MCF 10A (cell line): ENCODE data around the gene TMEM30A. TPM values are rescaled to one million over a fixed set of nuclear protein-coding genes. Genes with fewer than 3 reads are reported as not detected.

ENCODE experiments used
- BruUV-seq: library from RNA; stranded (reverse); fragments of 400-500 nt; replicated peaks from 2 replicates; lab custom pipeline; 2021; lab: Mats Ljungman, UMichigan
- CTCF ChIA-PET: fragments of 300-600 bp; sonication (Branson Sonifier 250); formaldehyde crosslinking; extraction: SDS; loops from one replicate; lab custom pipeline; 2021; ENCODE audit warnings: antibody characterized with exemption, inconsistent platforms; lab: Yijun Ruan, JAX
- POLR2A ChIA-PET: fragments of 300-600, 350-650 bp; sonication (Branson Sonifier 250); formaldehyde crosslinking; extraction: SDS; loops from one replicate; lab custom pipeline; 2020; ENCODE audit warnings: antibody characterized with exemption, inconsistent platforms; lab: Yijun Ruan, JAX
- DNase-seq: peaks from one replicate; pipeline ENCODE4 v3.0.0-alpha.2; 2018; ENCODE audit not compliant: unreplicated experiment
- H3K27ac Mint-ChIP-seq: one replicate; pipeline ENCODE4 v1.8.0; 2022; ENCODE audit warnings: mild to moderate bottlenecking, low read depth, mixed read lengths; ENCODE audit not compliant: unreplicated experiment
- H3K27me3 Mint-ChIP-seq: one replicate; pipeline ENCODE4 v1.8.0; 2022; ENCODE audit warnings: mixed read lengths; ENCODE audit not compliant: insufficient read depth, unreplicated experiment
- H3K36me3 Mint-ChIP-seq: one replicate; pipeline ENCODE4 v1.8.0; 2022; ENCODE audit warnings: mild to moderate bottlenecking, moderate library complexity, mixed read lengths; ENCODE audit not compliant: insufficient read depth, unreplicated experiment
- H3K4me1 Mint-ChIP-seq: one replicate; pipeline ENCODE4 v1.8.0; 2022; ENCODE audit warnings: mixed read lengths; ENCODE audit not compliant: insufficient read depth, unreplicated experiment
- H3K4me3 Mint-ChIP-seq: one replicate; pipeline ENCODE4 v1.8.0; 2022; ENCODE audit warnings: mild to moderate bottlenecking, moderate library complexity, mixed read lengths; ENCODE audit not compliant: unreplicated experiment
- H3K9me3 Mint-ChIP-seq: one replicate; pipeline ENCODE4 v1.8.0; 2022; ENCODE audit warnings: mixed read lengths; ENCODE audit not compliant: unreplicated experiment
- CTCF ChIP-seq: fragments of 200-600 bp; IDR thresholded peaks from one replicate; pipeline ENCODE4 v1.8.0; 2022; ENCODE audit warnings: antibody characterized with exemption, mild to moderate bottlenecking; ENCODE audit not compliant: unreplicated experiment
- intact Hi-C: fragments of 100-400 bp; cut with micrococcal nuclease; formaldehyde crosslinking; loops from 2 replicates; pipeline ENCODE4 v1.14.1; 2022
- total RNA-seq: library from RNA; stranded (reverse); gene quantifications from 2 replicates; pipeline ENCODE4 v1.2.3, GENCODE V29; 2022

TMEM30A gene
- total RNA-seq, 1 experiment from 2014 or later, result 53.7 TPM

GRCh38 chr6:75243333-75244062 lies 41.1 kb downstream of the TMEM30A start, which contains the start of gene COX7A2:
COX7A2 (minus strand) TSS chr6:75243801; CDS start chr6:75243734, 67 bp downstream.
- TF ChIP-seq CTCF, result no peak
- POLR2A ChIA-PET, result interaction anchor here (0.6 to 4.1 kb wide), 36 partner anchors 9 to 1723 kb away, joined by 3 to 53 read pairs (median 4); partner anchors contain the start of genes COL12A1, SENP6 and TMEM30A
- peak; percentile 95 for DNase-seq
- peaks cover 15% of the 10 kb centered on the region for H3K4me1 Mint-ChIP-seq
- intact Hi-C loops, result no loop called here
- H3K36me3 Mint-ChIP-seq, result peaks cover 43% of the 10 kb centered on the region
- peak within 1 kb of the TSS; percentile 100 for H3K27ac Mint-ChIP-seq
- CTCF ChIA-PET, result interaction anchor here (0.7 to 1.4 kb wide), 10 partner anchors 13 to 285 kb away, joined by 3 to 10 read pairs (median 3); no protein-coding TSS in a partner anchor
- BruUV-seq, result TSS peak; percentile 69
- no peaks in the 10 kb centered on the region for H3K9me3 Mint-ChIP-seq
- H3K4me3 Mint-ChIP-seq, result peak within 1 kb of the TSS; percentile 99
- H3K27me3 Mint-ChIP-seq, result no peaks in the 10 kb centered on the region

GRCh38 chr6:75236630-75237029 lies 48.0 kb downstream of the TMEM30A start:
- Mint-ChIP-seq H3K4me3 (no peak overlapping the region), H3K27me3 (no peaks in the 10 kb centered on the region), H3K27ac (no peak overlapping the region), H3K4me1 (peaks cover 5% of the 10 kb centered on the region), H3K36me3 (peaks cover 49% of the 10 kb centered on the region), H3K9me3 (no peaks in the 10 kb centered on the region)
- DNase-seq, result no peak
- no TSS peak for BruUV-seq
- CTCF ChIA-PET, result interaction anchor here (0.9 to 2.3 kb wide), 2 partner anchors 27 to 1266 kb away, joined by 3 to 10 read pairs; no protein-coding TSS in a partner anchor
- TF ChIP-seq CTCF, result no peak
- intact Hi-C loops, result no loop called here
- POLR2A ChIA-PET, result no interaction called here

- intact Hi-C loops, result no loop called here
- DNase-seq, result no peak
- BruUV-seq, result no TSS peak
- Mint-ChIP-seq H3K4me3 (no peak overlapping the region), H3K4me1 (no peaks in the 10 kb centered on the region), H3K9me3 (no peaks in the 10 kb centered on the region), H3K27ac (no peak overlapping the region), H3K36me3 (peaks cover 36% of the 10 kb centered on the region), H3K27me3 (no peaks in the 10 kb centered on the region)
- no peak for TF ChIP-seq CTCF
- CTCF ChIA-PET, result interaction anchor here (0.5 to 2.0 kb wide), 5 partner anchors 15 to 51 kb away, joined by 3 to 8 read pairs (median 4); no protein-coding TSS in a partner anchor
- POLR2A ChIA-PET, result interaction anchor here (1.0 to 4.6 kb wide), 2 partner anchors 8 to 9 kb away, joined by 3 to 23 read pairs; partner anchors contain the start of gene COX7A2
These were observed 49.3 kb downstream of the TMEM30A start for GRCh38 chr6:75235271-75235670.

GRCh38 chr6:75234126-75234865 lies 50.3 kb downstream of the TMEM30A start:
- CTCF ChIA-PET, result interaction anchor here (0.8 to 2.0 kb wide), 3 partner anchors 23 to 32 kb away, joined by 4 to 8 read pairs (median 7); no protein-coding TSS in a partner anchor
- Mint-ChIP-seq H3K27me3 (no peaks in the 10 kb centered on the region), H3K9me3 (no peaks in the 10 kb centered on the region), H3K4me3 (no peak overlapping the region), H3K36me3 (peaks cover 29% of the 10 kb centered on the region), H3K4me1 (no peaks in the 10 kb centered on the region), H3K27ac (no peak overlapping the region)
- intact Hi-C loops, result no loop called here
- POLR2A ChIA-PET, result interaction anchor here (4.6 kb wide), 1 partner anchor 9 kb away, joined by 23 read pairs; the partner anchor contains the start of gene COX7A2
- no peak for TF ChIP-seq CTCF
- no peak for DNase-seq
- no TSS peak for BruUV-seq
